Right lobe of liver (tissue), 6 donors: ENCODE data around the gene CCNJL. TPM values are rescaled to one million over a fixed set of nuclear protein-coding genes. Genes with fewer than 3 reads are reported as not detected.
"Not testable (repeated sequence)": the region's sequence is repeated elsewhere in the genome, so short reads cannot be mapped to it uniquely, and the experiment has no call there.

Experiments used
- ATAC-seq, 4 donors: fragments of 200-7000 bp; cut with Tn5 transposase; one replicate each; pipeline ENCODE4 v1.9.1; 2020; ENCODE audit warnings: mild to moderate bottlenecking in 4 of 4, moderate library complexity in 4 of 4
- DNase-seq, 3 donors: peaks; one replicate each; pipeline ENCODE4 v3.0.0-alpha.2; 2020
- H3K27ac ChIP-seq, 3 donors: fragments of 200-600 bp; one replicate each; pipeline ENCODE4 v1.8.0; 2022
- H3K27me3 ChIP-seq, 2 donors: fragments of 200-600 bp; one replicate each; pipeline ENCODE4 v1.8.0; 2022
- H3K36me3 ChIP-seq, 4 donors: fragments of 200-600 bp; sonication (generic) in 1 of 4; one replicate each; pipeline versions ENCODE4 v1.5.1 to v1.8.0; 2017 to 2022; ENCODE audit warnings: control low read depth in 1 of 4
- H3K4me1 ChIP-seq, 4 donors: fragments of 200-600 bp; sonication (generic) in 1 of 4; one replicate each; pipeline versions ENCODE4 v1.5.1 to v1.8.0; 2017 to 2022; ENCODE audit warnings: control low read depth in 1 of 4
- H3K4me3 ChIP-seq, 3 donors: fragments of 200-600 bp; one replicate each; pipeline ENCODE4 v1.8.0; 2022
- H3K9me3 ChIP-seq, 4 donors: fragments of 200-600 bp; sonication (generic) in 1 of 4; one replicate each; pipeline versions ENCODE4 v1.5.1 to v1.8.0; 2017 to 2022; ENCODE audit warnings: control low read depth in 1 of 4
- CTCF ChIP-seq, 4 donors: fragments of 200-600 bp in 3 of 4; fragments of 450-650 bp in 1 of 4; IDR thresholded peaks; one replicate each; pipeline versions ENCODE4 v1.5.1 to v1.8.0; 2016 to 2022; ENCODE audit warnings: antibody characterized with exemption in 4 of 4, mild to moderate bottlenecking in 2 of 4
- POLR2A ChIP-seq: fragments of 450-650 bp; IDR thresholded peaks from one replicate; pipeline ENCODE4 v1.6.1; 2017; ENCODE audit warnings: antibody characterized with exemption, mild to moderate bottlenecking
- WGBS: methylation state at CpG from one replicate; pipeline ENCODE4 v1.1.6; 2018; ENCODE audit warnings: low coverage, low lambda C conversion rate; ENCODE audit not compliant: insufficient coverage; ENCODE audit errors: missing lambda C conversion rate; 5-methylcytosine and 5-hydroxymethylcytosine counted together
- intact Hi-C, 2 donors: fragments of 100-400 bp; cut with DNase I; formaldehyde crosslinking; loops; one replicate each; pipeline versions ENCODE4 v1.11.2 to v1.14.1; 2022
- total RNA-seq, 6 experiments: library from RNA; depleted of rRNA in 2 of 6; stranded (reverse); fragments of >200 nt in 2 of 6; fragmentation: NEBNext Ultra II Directional in 3 of 6; extraction: Animal tissue kit (Norgen Biotek cat#: 25700) in 3 of 6; gene quantifications; one replicate each; pipeline versions ENCODE4 v1.1.0 to v1.2.4, GENCODE V29; 2016 to 2023
- donor health status: DM: no; HTN: yes; CAD: no.
- donor health status: DM: no; HTN: no; CAD: no.
- donor health status: DM: no; HTN: no; CAD: no.
- donor health status: DM: no; HTN: yes; CAD: no.
- donor health status: DM: no; HTN: yes; CAD: no.

The CCNJL gene
- total RNA-seq, 6 experiments from 2014 or later = 0.19 to 0.79 (median 0.44) TPM

DNA sequence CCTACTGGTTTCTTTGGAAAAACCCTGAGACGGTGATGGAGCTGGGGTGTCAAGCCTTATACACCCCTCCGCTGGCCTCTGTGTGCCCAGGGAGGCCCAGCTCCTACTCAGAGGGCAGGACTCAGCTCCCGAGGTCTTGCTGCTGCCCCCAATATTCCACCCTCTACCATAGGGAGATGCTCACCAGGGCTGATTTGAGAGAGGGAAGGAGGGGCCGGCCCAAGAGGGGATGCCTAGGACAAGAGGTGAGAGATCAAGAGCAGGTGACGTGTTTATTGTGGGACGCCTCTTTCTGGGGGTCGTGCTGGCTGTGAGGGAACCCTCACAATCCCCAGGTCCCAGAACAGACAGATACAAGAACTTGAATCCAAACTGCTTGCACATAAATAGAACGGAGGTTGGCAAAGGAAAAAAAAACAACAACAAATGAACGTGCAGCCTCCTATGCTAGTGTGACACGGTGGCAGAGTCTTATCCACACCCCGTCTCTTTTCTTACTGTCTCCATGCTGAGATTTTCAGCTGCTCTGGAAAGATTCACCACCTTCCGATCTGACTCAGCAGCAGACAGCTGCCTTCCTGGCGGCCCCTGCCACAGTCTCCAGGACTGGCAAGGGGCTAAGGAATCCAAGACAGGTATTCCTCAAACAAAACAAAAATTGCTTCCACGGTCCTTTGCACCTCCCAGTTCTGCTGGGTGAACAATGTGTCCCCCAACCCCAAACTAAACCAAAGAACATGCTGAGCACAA, 60.8 kb downstream of the CCNJL start:
- no peak overlapping the region for H3K4me3 ChIP-seq
- no peak overlapping the region for H3K27ac ChIP-seq
- H3K9me3 ChIP-seq = no peaks in the 10 kb centered on the region
- DNase-seq = no peak
- no peaks in the 10 kb centered on the region for H3K36me3 ChIP-seq
- intact Hi-C loops = no loop called here
- 62% methylated on average over 10 of the region's 14 CpGs for WGBS
- TF ChIP-seq CTCF (IDR thresholded peaks at IDR 0.05) (no peak), POLR2A (no peak)
- H3K4me1 ChIP-seq = no peaks in the 10 kb centered on the region
- no peaks in the 10 kb centered on the region for H3K27me3 ChIP-seq
- no peak for ATAC-seq

GRCh38 chr5:160250826-160251225, 61.5 kb downstream of the CCNJL start:
- H3K36me3 ChIP-seq = no peaks in the 10 kb centered on the region
- WGBS = no CpG with 5 or more reads among the region's 2 CpGs

DNA sequence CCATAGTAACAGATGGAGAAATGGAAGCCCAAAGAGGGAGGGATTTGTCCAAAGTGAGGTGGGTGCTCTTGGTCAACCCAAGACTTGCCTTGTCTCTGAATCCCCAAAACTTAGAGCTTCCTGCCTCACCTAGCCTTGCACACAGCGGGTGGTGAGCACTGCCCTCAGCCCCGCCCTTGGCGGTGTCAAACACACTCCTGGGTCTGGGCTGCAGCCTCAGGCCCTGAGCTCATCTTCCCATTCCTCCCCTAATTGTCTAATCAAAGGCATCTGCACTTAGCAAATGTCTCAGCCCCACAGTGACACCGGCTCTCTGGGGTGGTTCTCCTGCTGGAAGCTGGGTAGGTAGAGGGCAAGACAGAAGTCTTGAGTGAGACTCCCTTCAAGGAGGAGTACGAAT, 62.1 kb downstream of the CCNJL start:
- intact Hi-C loops = no loop called here
- TF ChIP-seq CTCF (IDR thresholded peaks at IDR 0.05) (no peak), POLR2A (no peak)
- no peaks in the 10 kb centered on the region for H3K4me1 ChIP-seq
- H3K9me3 ChIP-seq = no peaks in the 10 kb centered on the region
- no peaks in the 10 kb centered on the region for H3K27me3 ChIP-seq
- DNase-seq = no peak
- no peak for ATAC-seq
- 71% methylated on average over 3 of the region's 5 CpGs for WGBS
- no peak overlapping the region for H3K4me3 ChIP-seq
- no peak overlapping the region for H3K27ac ChIP-seq
- no peaks in the 10 kb centered on the region for H3K36me3 ChIP-seq

More at GRCh38 chr5:160250826-160251225, 61.5 kb downstream of the CCNJL start:
- H3K9me3 ChIP-seq = no peaks in the 10 kb centered on the region
- H3K27ac ChIP-seq = no peak overlapping the region
- TF ChIP-seq CTCF (IDR thresholded peaks at IDR 0.05) = no peak
- no peak for TF ChIP-seq POLR2A
- intact Hi-C loops = no loop called here
- H3K4me3 ChIP-seq = no peak overlapping the region
- ATAC-seq (no peak), DNase-seq (no peak)
- H3K4me1 ChIP-seq = no peaks in the 10 kb centered on the region
- no peaks in the 10 kb centered on the region for H3K27me3 ChIP-seq

DNA sequence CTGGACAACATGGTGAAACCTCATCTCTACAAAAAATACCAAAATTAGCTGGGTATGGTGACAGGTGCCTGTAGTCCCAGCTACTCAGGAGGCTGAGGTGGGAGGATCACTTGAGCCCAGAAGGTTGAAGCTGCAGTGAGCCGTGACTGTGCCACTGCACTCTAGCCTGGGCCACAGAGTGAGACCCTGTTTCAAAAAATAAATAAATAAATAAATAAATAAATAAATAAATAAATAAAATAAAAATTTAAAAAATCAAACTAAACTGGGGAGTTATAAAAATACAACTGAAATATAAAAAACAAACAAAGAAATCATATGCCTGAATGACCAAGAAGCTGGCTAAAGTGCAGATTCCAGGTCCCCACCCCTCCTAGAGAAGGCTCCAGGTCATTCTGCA, 62.8 kb downstream of the CCNJL start:
- ATAC-seq, DNase-seq, intact Hi-C loops: not testable (repeated sequence)

GRCh38 chr5:160245506-160246086, 66.8 kb downstream of the CCNJL start:
- Histone ChIP-seq H3K36me3 (no peaks in the 10 kb centered on the region), H3K27me3 (no peaks in the 10 kb centered on the region), H3K27ac (no peak overlapping the region), H3K9me3 (no peaks in the 10 kb centered on the region), H3K4me1 (no peaks in the 10 kb centered on the region), H3K4me3 (no peak overlapping the region)
- DNase-seq (no peak), ATAC-seq (no peak)
- intact Hi-C loops = no loop called here
- WGBS = 45% methylated on average over 4 of the region's 9 CpGs
- TF ChIP-seq CTCF (IDR thresholded peaks at IDR 0.05) = no peak
- TF ChIP-seq POLR2A = no peak

More for the DNA sequence above, 62.8 kb downstream of the CCNJL start:
- H3K9me3 ChIP-seq, H3K36me3 ChIP-seq, H3K4me1 ChIP-seq, H3K27ac ChIP-seq, H3K4me3 ChIP-seq, H3K27me3 ChIP-seq: not testable (repeated sequence)
- 100% methylated on average over 1 of the region's 1 CpG for WGBS
